Gastrocnemius medialis (tissue), 4 donors: ENCODE measurements around the gene VPS26C.

Source experiments
- CTCF ChIP-seq, 5 experiments: fragments of 450-650 bp in 3 of 5; fragments of 200-600 bp in 2 of 5; sonication (generic) in 2 of 5; IDR thresholded peaks in 4 of 5; conservative IDR thresholded peaks in 1 of 5; 1 replicate in 4 of 5; 2 replicates in 1 of 5; pipeline ENCODE4 v1.5.1; 2016 to 2019; ENCODE audit warnings: antibody characterized with exemption in 5 of 5, mild to moderate bottlenecking in 3 of 5, moderate library complexity in 3 of 5
- POLR2A ChIP-seq, 2 donors: fragments of 450-650 bp; IDR thresholded peaks; one replicate each; pipeline ENCODE4 v1.6.1; 2017; ENCODE audit warnings: antibody characterized with exemption in 2 of 2, mild to moderate bottlenecking in 2 of 2, moderate library complexity in 2 of 2

GRCh38 chr21:37223804-37224345 is 43.3 kb downstream of the VPS26C start:
- TF ChIP-seq CTCF (IDR thresholded peaks at IDR 0.05 in 4 of 5, conservative IDR thresholded peaks at IDR 0.05 in 1 of 5) = no peak
- no peak for TF ChIP-seq POLR2A (IDR thresholded peaks at IDR 0.05)
